ENCODE data around the gene EHMT1. TPM values are rescaled to one million over a fixed set of nuclear protein-coding genes. Genes with fewer than 3 reads are reported as not detected.
"Not testable (repeated sequence)": the region's sequence is repeated elsewhere in the genome, so short reads cannot be mapped to it uniquely, and the experiment has no call there.

The EHMT1 gene
- total RNA-seq, 1 donor from 2014 or later, result 30.5 TPM

- ATAC-seq (peak; percentile 33), DNase-seq (ENCODE audit: missing footprints) (no peak)
- intact Hi-C loops (cut with DNase I), result no loop called here
Measured at GRCh38 chr9:137722481-137722880, 103.7 kb downstream of the EHMT1 start.

- intact Hi-C loops (cut with DNase I); DNase-seq (ENCODE audit: missing footprints); ATAC-seq: not testable (repeated sequence)
Measured at GRCh38 chr9:137723356-137723755, 104.6 kb downstream of the EHMT1 start.

- ATAC-seq (no peak), DNase-seq (ENCODE audit: missing footprints) (no peak)
- intact Hi-C loops (cut with DNase I), result no loop called here
Measured at GRCh38 chr9:137723783-137724445, 105.1 kb downstream of the EHMT1 start.

- intact Hi-C loops (cut with DNase I), result no loop called here
- DNase-seq (ENCODE audit: missing footprints), result no peak
- ATAC-seq, result no peak
Measured at GRCh38 chr9:137724818-137725240, 106.0 kb downstream of the EHMT1 start.

GRCh38 chr9:137725598-137725997 is 106.8 kb downstream of the EHMT1 start:
- intact Hi-C loops (cut with DNase I), result no loop called here
- ATAC-seq, result no peak
- DNase-seq (ENCODE audit: missing footprints), result no peak

GRCh38 chr9:137726336-137726735 is 107.5 kb downstream of the EHMT1 start:
- DNase-seq (ENCODE audit: missing footprints); intact Hi-C loops (cut with DNase I); ATAC-seq: not testable (repeated sequence)

- intact Hi-C loops (cut with DNase I), result no loop called here
- no peak for ATAC-seq
- DNase-seq (ENCODE audit: missing footprints), result no peak
Measured at GRCh38 chr9:137726764-137727163, 108.0 kb downstream of the EHMT1 start.

- no peak for ATAC-seq
- DNase-seq (ENCODE audit: missing footprints), result no peak
- intact Hi-C loops (cut with DNase I), result no loop called here
Measured at GRCh38 chr9:137727716-137728115, 108.9 kb downstream of the EHMT1 start.

GRCh38 chr9:137728444-137729311 is 109.9 kb downstream of the EHMT1 start:
- DNase-seq (ENCODE audit: missing footprints) (no peak), ATAC-seq (no peak)
- intact Hi-C loops (cut with DNase I), result no loop called here

- intact Hi-C loops (cut with DNase I), result no loop called here
- ATAC-seq (no peak), DNase-seq (ENCODE audit: missing footprints) (no peak)
Measured at GRCh38 chr9:137731216-137731946, 112.6 kb downstream of the EHMT1 start.

GRCh38 chr9:137731947-137732813 is 113.4 kb downstream of the EHMT1 start:
- no peak for ATAC-seq
- intact Hi-C loops (cut with DNase I), result no loop called here
- no peak for DNase-seq (ENCODE audit: missing footprints)

GRCh38 chr9:137733429-137733828 is 114.6 kb downstream of the EHMT1 start:
- ATAC-seq (no peak), DNase-seq (ENCODE audit: missing footprints) (no peak)
- intact Hi-C loops (cut with DNase I), result no loop called here

- no peak for ATAC-seq
- DNase-seq (ENCODE audit: missing footprints), result no peak
- intact Hi-C loops (cut with DNase I), result no loop called here
Measured at GRCh38 chr9:137734181-137734580, 115.4 kb downstream of the EHMT1 start.

- intact Hi-C loops (cut with DNase I); ATAC-seq; DNase-seq (ENCODE audit: missing footprints): not testable (repeated sequence)
Measured at GRCh38 chr9:137738182-137738696, 119.4 kb downstream of the EHMT1 start.

GRCh38 chr9:137738703-137739102 is 119.9 kb downstream of the EHMT1 start:
- DNase-seq (ENCODE audit: missing footprints) (no peak), ATAC-seq (no peak)
- intact Hi-C loops (cut with DNase I), result no loop called here

GRCh38 chr9:137739371-137740309 is 120.8 kb downstream of the EHMT1 start:
- DNase-seq (ENCODE audit: missing footprints) (no peak), ATAC-seq (no peak)
- intact Hi-C loops (cut with DNase I), result no loop called here

- DNase-seq (ENCODE audit: missing footprints) (no peak), ATAC-seq (peak; percentile 35)
- intact Hi-C loops (cut with DNase I), result no loop called here
Measured at GRCh38 chr9:137740312-137740711, 121.5 kb downstream of the EHMT1 start.
